ENCODE measurements around the gene GOLGA7B.

The GOLGA7B gene

DNA sequence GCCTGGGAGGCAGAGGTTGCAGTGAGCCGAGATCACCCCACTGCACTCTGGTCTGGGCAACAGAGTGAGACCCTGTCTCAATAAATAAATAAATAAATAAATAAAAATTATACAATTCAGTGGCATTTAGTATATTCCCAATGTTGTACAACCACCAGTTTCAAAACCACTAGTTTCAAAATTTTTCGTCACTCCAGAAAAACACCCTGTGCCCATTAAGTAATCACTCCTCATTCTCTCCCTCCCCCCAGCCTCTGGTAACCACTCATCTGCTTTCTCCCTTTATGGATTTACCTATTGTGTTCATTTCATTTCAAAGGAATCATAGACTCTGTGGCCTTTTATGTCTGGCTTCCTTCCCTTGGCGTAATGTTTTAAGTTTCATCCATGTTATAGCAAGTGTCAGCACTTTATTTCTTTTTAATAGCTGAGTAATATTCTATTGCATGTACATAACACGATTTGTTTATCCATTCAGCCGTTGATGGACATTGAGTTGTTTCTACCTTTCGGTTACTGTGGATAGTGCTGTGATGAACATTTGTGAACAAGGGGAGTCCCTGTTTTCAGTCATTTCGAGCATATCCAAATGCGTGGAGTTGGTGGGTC is 29.4 kb upstream of the GOLGA7B start:
- no peaks in the 10 kb centered on the region for H3F3A ChIP-seq (ENCODE audit: control insufficient read depth, insufficient read depth)

GRCh38 chr10:97821308-97822038 is 28.2 kb upstream of the GOLGA7B start:
- no peaks in the 10 kb centered on the region for H3K4me1 ChIP-seq (ENCODE audit: control insufficient read depth, low read length)
- no peak overlapping the region for H3K4me3 ChIP-seq (ENCODE audit: low read length)
- H3K9me3 ChIP-seq (ENCODE audit: control insufficient read depth, insufficient read depth, low read length) = no peaks in the 10 kb centered on the region
- no peak for TF ChIP-seq EZH2phosphoT487 (IDR thresholded peaks at IDR 0.05; ENCODE audit: borderline replicate concordance, low read length)
- TF ChIP-seq, protein P1, sequence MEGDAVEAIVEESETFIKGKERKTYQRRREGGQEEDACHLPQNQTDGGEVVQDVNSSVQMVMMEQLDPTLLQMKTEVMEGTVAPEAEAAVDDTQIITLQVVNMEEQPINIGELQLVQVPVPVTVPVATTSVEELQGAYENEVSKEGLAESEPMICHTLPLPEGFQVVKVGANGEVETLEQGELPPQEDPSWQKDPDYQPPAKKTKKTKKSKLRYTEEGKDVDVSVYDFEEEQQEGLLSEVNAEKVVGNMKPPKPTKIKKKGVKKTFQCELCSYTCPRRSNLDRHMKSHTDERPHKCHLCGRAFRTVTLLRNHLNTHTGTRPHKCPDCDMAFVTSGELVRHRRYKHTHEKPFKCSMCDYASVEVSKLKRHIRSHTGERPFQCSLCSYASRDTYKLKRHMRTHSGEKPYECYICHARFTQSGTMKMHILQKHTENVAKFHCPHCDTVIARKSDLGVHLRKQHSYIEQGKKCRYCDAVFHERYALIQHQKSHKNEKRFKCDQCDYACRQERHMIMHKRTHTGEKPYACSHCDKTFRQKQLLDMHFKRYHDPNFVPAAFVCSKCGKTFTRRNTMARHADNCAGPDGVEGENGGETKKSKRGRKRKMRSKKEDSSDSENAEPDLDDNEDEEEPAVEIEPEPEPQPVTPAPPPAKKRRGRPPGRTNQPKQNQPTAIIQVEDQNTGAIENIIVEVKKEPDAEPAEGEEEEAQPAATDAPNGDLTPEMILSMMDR (IDR thresholded peaks at IDR 0.05; ENCODE audit: low read depth, low read length, poor library complexity, severe bottlenecking) = no peak
- H3K4me2 ChIP-seq (ENCODE audit: low read length) = no peak overlapping the region
- H3K79me2 ChIP-seq (ENCODE audit: control insufficient read depth, low read length) = no peaks in the 10 kb centered on the region
- H3K9me2 ChIP-seq (replicated peaks; ENCODE audit: control insufficient read depth, low read length) = no peaks in the 10 kb centered on the region
- no peaks in the 10 kb centered on the region for H3K36me3 ChIP-seq (ENCODE audit: control insufficient read depth, low read length)
- H4K20me1 ChIP-seq (ENCODE audit: control insufficient read depth, insufficient read depth, low read depth, low read length) = no peaks in the 10 kb centered on the region
- H3F3A ChIP-seq (ENCODE audit: control insufficient read depth, insufficient read depth) = no peaks in the 10 kb centered on the region
- peaks cover 21% of the 10 kb centered on the region for H3K27me3 ChIP-seq (ENCODE audit: control insufficient read depth, low read length)
- no peak overlapping the region for H3K27ac ChIP-seq (ENCODE audit: low read depth, low read length)

More for the DNA sequence above, 29.4 kb upstream of the GOLGA7B start:
- Histone ChIP-seq H3K4me1 (ENCODE audit: control insufficient read depth, low read length) (no peaks in the 10 kb centered on the region), H3K36me3 (ENCODE audit: control insufficient read depth, low read length) (no peaks in the 10 kb centered on the region), H3K9me2 (replicated peaks; ENCODE audit: control insufficient read depth, low read length) (no peaks in the 10 kb centered on the region), H3K4me2 (ENCODE audit: low read length) (no peak overlapping the region), H3K4me3 (ENCODE audit: low read length) (no peak overlapping the region), H3K27me3 (ENCODE audit: control insufficient read depth, low read length) (peaks cover 21% of the 10 kb centered on the region), H3K27ac (ENCODE audit: low read depth, low read length) (no peak overlapping the region), H3K79me2 (ENCODE audit: control insufficient read depth, low read length) (no peaks in the 10 kb centered on the region), H4K20me1 (ENCODE audit: control insufficient read depth, insufficient read depth, low read depth, low read length) (no peaks in the 10 kb centered on the region), H3K9me3 (ENCODE audit: control insufficient read depth, insufficient read depth, low read length) (no peaks in the 10 kb centered on the region)
- TF ChIP-seq EZH2phosphoT487 (IDR thresholded peaks at IDR 0.05; ENCODE audit: borderline replicate concordance, low read length) = no peak
- TF ChIP-seq, protein P1 (IDR thresholded peaks at IDR 0.05; ENCODE audit: low read depth, low read length, poor library complexity, severe bottlenecking) = no peak

- Histone ChIP-seq H3K9me3 (ENCODE audit: control insufficient read depth, insufficient read depth, low read length) (no peaks in the 10 kb centered on the region), H3F3A (ENCODE audit: control insufficient read depth, insufficient read depth) (no peaks in the 10 kb centered on the region), H4K20me1 (ENCODE audit: control insufficient read depth, insufficient read depth, low read depth, low read length) (no peaks in the 10 kb centered on the region), H3K79me2 (ENCODE audit: control insufficient read depth, low read length) (no peaks in the 10 kb centered on the region), H3K27me3 (ENCODE audit: control insufficient read depth, low read length) (peaks cover 21% of the 10 kb centered on the region), H3K27ac (ENCODE audit: low read depth, low read length) (no peak overlapping the region), H3K4me3 (ENCODE audit: low read length) (no peak overlapping the region), H3K4me1 (ENCODE audit: control insufficient read depth, low read length) (no peaks in the 10 kb centered on the region), H3K9me2 (replicated peaks; ENCODE audit: control insufficient read depth, low read length) (no peaks in the 10 kb centered on the region), H3K36me3 (ENCODE audit: control insufficient read depth, low read length) (no peaks in the 10 kb centered on the region), H3K4me2 (ENCODE audit: low read length) (no peak overlapping the region)
- no peak for TF ChIP-seq EZH2phosphoT487 (IDR thresholded peaks at IDR 0.05; ENCODE audit: borderline replicate concordance, low read length)
- TF ChIP-seq, protein P1 (IDR thresholded peaks at IDR 0.05; ENCODE audit: low read depth, low read length, poor library complexity, severe bottlenecking) = no peak
These were observed 27.4 kb upstream of the GOLGA7B start for GRCh38 chr10:97822261-97822687.

Data from DOHH2 (cell line).